ENCODE results near the gene ACCS.

ACCS gene

GRCh38 chr11:44028401-44028800, 37.7 kb upstream of the ACCS start:
- Histone ChIP-seq H3K9me3 (ENCODE audit: control insufficient read depth, insufficient read depth, low read depth, low read length) (no peaks in the 10 kb centered on the region), H3K27ac (ENCODE audit: extremely low read depth, low read depth, low read length) (no peak overlapping the region), H3K36me3 (ENCODE audit: control insufficient read depth in 2 of 2, insufficient read depth in 1 of 2, low read length in 2 of 2) (no peaks in the 10 kb centered on the region), H3K4me1 (ENCODE audit: control insufficient read depth, insufficient read depth, low read length) (no peaks in the 10 kb centered on the region), H3K4me3 (ENCODE audit: low read depth, low read length) (no peak overlapping the region)
- TF ChIP-seq ZNF610 (tag by site-specific recombination; IDR thresholded peaks at IDR 0.05; ENCODE audit: borderline replicate concordance), result no peak
- TF ChIP-seq ZSCAN23 (tag by site-specific recombination; IDR thresholded peaks at IDR 0.05), result no peak
- no peak for TF ChIP-seq SALL2 (tag by site-specific recombination; IDR thresholded peaks at IDR 0.05; ENCODE audit: borderline replicate concordance)
- TF ChIP-seq CTCF (tag by site-specific recombination; IDR thresholded peaks at IDR 0.05), result no peak
- TF ChIP-seq ZNF791 (tag by site-specific recombination; IDR thresholded peaks at IDR 0.05), result no peak
- CTCF ChIA-PET, result interaction anchor here (1.0 kb wide), 1 partner anchor 8 kb away, joined by 3 read pairs; no protein-coding TSS in a partner anchor
- POLR2A ChIA-PET, result no interaction called here

GRCh38 chr11:44028816-44029506, 37.1 kb upstream of the ACCS start:
- H3K36me3 ChIP-seq (ENCODE audit: control insufficient read depth in 2 of 2, insufficient read depth in 1 of 2, low read length in 2 of 2), result no peaks in the 10 kb centered on the region
- ChIA-PET POLR2A (no interaction called here), CTCF (interaction anchor here (1.0 kb wide), 1 partner anchor 8 kb away, joined by 3 read pairs; no protein-coding TSS in a partner anchor)
- no peak overlapping the region for H3K27ac ChIP-seq (ENCODE audit: extremely low read depth, low read depth, low read length)
- no peak for TF ChIP-seq ZNF398 (tag by site-specific recombination; IDR thresholded peaks at IDR 0.05)
- no peak for TF ChIP-seq ZSCAN30 (tag by site-specific recombination; IDR thresholded peaks at IDR 0.05)
- TF ChIP-seq ZNF184 (tag by site-specific recombination; IDR thresholded peaks at IDR 0.05), result no peak
- H3K4me1 ChIP-seq (ENCODE audit: control insufficient read depth, insufficient read depth, low read length), result no peaks in the 10 kb centered on the region
- H3K9me3 ChIP-seq (ENCODE audit: control insufficient read depth, insufficient read depth, low read depth, low read length), result no peaks in the 10 kb centered on the region
- H3K4me3 ChIP-seq (ENCODE audit: low read depth, low read length), result no peak overlapping the region

GRCh38 chr11:44029507-44029845, 36.6 kb upstream of the ACCS start:
- TF ChIP-seq ZNF37A (tag by site-specific recombination; IDR thresholded peaks at IDR 0.05) (no peak), ZNF704 (tag by site-specific recombination; IDR thresholded peaks at IDR 0.05) (no peak), MEIS1 (CRISPR knock-in tag; IDR thresholded peaks at IDR 0.05; ENCODE audit: borderline replicate concordance) (no peak), ZNF398 (tag by site-specific recombination; IDR thresholded peaks at IDR 0.05) (no peak), ZNF202 (tag by site-specific recombination; IDR thresholded peaks at IDR 0.05; ENCODE audit: borderline replicate concordance) (no peak), ZNF404 (tag by site-specific recombination; IDR thresholded peaks at IDR 0.05) (no peak), ZNF768 (tag by site-specific recombination; IDR thresholded peaks at IDR 0.05) (no peak), KLF17 (tag by site-specific recombination; IDR thresholded peaks at IDR 0.05) (no peak), ZNF555 (tag by site-specific recombination; conservative IDR thresholded peaks at IDR 0.05) (no peak), ZNF654 (tag by site-specific recombination; IDR thresholded peaks at IDR 0.05; ENCODE audit: low read depth) (no peak), REPIN1 (tag by site-specific recombination; IDR thresholded peaks at IDR 0.05; ENCODE audit: low read depth) (no peak), ZNF692 (tag by site-specific recombination; IDR thresholded peaks at IDR 0.05) (no peak), ZNF624 (tag by site-specific recombination; IDR thresholded peaks at IDR 0.05) (no peak)

More at GRCh38 chr11:44029507-44029845, 36.6 kb upstream of the ACCS start:
- Histone ChIP-seq H3K36me3 (ENCODE audit: control insufficient read depth in 2 of 2, insufficient read depth in 1 of 2, low read length in 2 of 2) (no peaks in the 10 kb centered on the region), H3K4me3 (ENCODE audit: low read depth, low read length) (no peak overlapping the region), H3K4me1 (ENCODE audit: control insufficient read depth, insufficient read depth, low read length) (no peaks in the 10 kb centered on the region), H3K9me3 (ENCODE audit: control insufficient read depth, insufficient read depth, low read depth, low read length) (no peaks in the 10 kb centered on the region), H3K27ac (ENCODE audit: extremely low read depth, low read depth, low read length) (no peak overlapping the region)
- CTCF ChIA-PET, result no interaction called here
- POLR2A ChIA-PET, result no interaction called here

Data from HEK293 (cell line).